OCI-M2 (cell line): ENCODE results near the gene ZNF492.
A peak's percentile ranks its signal among the peaks of the same experiment; 100 is the strongest.

Experiments
- DNase-seq: peaks from one replicate; lab custom pipeline; 2025; ENCODE audit not compliant: unreplicated experiment; lab: John Stamatoyannopoulos, UW

ZNF492 gene

DNA sequence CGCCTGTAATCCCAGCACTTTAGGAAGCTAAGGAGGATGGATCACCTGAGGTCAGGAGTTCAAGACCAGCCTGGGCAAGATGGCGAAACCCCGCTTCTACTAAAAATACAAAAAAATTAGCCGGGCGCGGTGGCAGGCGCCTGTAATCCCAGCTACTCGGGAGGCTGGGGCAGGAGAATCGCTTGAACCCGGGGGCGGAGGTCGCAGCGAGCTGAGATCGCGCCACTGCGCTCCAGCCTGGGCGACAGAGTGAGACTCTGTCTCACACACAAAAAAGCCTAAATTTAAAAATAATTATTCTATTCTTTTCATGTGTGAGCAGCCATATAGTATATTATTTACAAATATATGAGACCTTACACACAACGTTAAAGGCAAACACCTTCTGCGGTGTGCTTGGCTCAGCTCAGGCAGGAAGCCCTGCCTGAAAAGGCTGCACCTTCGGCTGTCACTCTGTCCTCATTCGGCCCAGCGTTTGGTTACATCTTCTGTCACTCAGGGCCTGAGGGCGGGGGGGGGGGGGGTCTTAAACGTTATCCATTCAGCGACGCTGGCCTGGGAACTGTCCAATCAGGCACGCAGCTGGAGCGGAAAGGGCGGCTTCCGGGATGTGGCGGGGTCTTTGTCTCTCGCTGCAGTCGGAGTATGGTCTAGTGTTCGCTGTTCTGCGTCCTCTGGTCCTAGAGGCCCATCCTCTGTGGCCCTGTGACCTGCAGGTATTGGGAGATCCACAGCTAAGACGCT lies at the start of gene ZNF492:
Gene ZNF492, plus strand, starts transcription at position 619 of the 744 bp plus-strand sequence. CDS start 19,076 bp downstream, outside the sequence.
- DNase-seq, result peak; percentile 41

DNA sequence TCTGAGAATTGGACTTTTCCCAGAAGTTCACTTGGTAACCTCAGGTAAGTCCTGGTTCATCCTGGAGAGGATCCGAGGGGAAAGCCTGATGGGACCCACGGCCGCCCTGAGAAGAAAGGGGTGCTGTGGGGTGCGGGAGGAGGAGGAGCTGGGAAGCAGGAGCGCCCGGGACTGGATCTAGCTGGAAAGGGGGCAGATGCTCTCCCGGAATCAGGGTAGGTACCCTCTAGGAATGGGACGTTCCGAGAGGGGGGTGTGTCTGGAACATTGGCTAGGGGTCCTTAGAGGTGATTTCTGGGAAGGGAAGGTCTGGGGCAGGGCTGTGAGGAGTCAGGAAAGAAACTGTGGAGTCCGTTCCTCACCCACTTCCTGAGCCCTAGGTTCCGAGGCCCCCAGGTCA lies 38.7 kb upstream of the ZNF492 start:
- no peak for DNase-seq

DNA sequence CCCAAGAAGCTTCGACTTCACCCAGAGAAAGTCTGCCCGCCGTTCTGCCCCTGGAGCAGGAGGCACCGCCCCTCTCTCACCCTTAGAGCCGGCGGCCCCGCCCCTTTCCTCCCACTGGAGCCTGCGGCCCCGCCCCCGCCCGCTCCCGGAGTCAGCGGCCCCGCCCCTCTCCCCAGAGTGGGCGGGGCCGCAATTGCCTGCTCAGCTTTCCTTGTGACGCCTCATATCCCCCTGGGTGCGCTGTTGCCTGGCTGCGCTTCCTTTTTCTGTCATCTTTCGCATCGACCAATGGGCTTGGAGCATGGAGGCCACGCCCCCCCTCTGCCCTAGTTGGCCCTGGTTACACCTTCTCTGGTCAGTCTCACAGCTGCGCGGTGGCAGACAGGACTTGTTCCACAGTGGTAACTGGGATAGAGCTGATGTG lies 38.2 kb upstream of the ZNF492 start:
- DNase-seq, result no peak

DNA sequence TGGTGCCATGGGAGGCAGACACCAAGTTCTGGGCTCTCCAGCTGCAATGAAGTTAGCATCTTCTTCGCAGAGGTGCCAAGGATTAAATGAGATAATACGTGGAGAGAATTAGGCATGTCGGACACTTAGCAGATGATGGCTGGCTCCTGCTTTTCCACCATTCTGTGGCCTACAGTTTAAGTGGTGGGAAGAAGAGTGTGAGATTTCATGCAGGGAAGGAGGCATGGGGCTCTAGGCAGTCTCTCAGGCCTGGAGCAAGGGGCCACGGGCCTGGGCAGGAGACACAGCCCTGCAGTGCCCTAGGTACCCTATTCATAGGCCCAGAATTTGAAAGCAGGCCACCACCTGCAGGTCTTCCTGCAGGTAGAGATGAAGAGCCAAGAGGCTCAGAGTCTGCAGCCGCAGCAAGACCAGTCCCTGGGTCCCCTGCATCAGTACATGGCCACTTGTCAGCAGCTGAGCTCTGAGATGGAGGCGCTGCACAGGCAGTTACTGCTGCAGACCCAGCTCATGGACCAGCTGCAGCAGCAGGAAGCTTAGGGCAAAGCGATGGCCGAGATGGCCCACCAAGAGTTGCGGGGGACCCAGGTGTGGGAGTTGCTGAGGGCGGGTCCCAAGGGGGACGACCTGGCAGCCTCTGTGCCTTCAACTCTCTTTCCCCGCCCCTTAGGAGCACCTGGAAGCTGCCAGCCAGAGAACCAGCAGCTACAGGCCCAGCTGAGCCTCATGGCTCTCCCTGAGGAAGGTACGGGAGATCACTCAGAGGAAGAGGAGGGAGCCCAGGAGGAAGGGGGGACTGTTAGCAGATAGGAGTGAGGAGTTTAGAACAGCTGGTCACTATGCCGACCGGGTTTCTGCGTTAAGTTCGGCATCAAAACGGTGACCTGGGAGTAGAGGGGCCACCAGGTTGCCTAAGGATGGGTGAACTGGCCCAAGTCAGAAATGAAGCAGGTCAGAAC lies 33.2 kb upstream of the ZNF492 start:
- no peak for DNase-seq

DNA sequence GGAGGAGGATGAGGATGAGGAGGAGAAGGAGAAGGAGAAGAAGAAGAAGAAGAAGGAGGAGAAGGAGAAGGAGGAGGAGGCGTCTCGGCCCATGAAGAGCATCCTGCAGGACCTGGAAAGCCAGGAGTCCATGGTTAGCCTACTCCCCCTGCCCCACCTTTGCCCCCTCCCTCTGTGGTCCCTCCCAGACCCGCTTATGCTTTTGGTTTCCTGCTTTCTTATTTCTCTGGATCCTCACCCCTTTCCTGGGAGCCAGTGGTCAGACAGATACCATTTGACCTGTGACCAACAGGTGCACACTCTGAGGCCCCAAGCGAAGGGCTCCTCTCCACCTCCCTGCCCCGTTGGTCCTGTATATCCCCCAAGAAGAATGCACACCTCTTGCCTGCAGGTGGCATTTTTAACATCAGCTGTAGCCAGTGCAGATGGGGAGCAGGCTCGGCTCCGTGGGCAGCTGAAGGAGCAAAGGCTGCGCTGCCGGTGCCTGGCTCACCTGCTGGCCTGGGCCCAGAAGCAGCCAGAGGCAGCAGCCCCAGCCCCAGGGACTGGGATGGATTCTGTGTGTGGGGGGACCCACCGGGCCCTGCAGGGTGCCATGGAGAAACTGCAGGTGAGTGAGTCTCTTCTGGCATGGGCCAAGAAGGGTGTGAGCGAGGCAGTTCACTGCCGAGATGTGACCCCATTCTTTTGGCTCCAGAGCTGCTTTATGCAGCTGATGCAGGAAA lies 32.1 kb upstream of the ZNF492 start:
- no peak for DNase-seq

DNA sequence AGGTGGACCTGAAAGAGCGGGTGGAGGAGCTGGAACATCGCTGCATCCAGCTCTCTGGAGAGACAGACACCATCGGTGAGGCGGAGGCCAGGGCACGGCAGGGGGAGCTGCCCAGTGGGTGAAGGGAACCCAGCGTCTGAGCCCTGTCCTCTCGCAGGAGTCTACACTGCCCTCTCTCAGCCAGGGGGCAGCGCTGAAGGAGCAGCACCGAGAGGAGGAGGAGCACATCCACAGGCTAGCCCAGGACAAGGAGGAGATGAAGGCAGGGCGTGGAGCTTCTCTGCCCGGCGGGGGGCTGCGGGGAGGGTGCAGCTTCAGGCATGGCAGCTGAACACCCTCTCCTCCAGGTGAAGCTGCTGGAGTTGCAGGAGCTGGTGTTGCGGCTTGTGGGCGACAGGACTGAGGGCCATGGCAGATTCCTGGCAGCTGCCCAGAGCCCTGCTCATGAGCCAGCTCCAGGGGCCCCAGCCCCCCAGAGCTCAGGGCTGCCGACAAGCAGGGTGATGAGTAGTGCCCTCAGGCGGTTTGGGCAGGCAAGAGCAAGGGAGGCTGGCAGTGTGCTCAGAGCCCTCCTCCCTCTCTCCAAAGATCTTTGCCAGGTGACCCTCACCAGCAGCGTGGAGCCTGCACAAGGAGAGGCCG lies 31.4 kb upstream of the ZNF492 start:
- no peak for DNase-seq

DNA sequence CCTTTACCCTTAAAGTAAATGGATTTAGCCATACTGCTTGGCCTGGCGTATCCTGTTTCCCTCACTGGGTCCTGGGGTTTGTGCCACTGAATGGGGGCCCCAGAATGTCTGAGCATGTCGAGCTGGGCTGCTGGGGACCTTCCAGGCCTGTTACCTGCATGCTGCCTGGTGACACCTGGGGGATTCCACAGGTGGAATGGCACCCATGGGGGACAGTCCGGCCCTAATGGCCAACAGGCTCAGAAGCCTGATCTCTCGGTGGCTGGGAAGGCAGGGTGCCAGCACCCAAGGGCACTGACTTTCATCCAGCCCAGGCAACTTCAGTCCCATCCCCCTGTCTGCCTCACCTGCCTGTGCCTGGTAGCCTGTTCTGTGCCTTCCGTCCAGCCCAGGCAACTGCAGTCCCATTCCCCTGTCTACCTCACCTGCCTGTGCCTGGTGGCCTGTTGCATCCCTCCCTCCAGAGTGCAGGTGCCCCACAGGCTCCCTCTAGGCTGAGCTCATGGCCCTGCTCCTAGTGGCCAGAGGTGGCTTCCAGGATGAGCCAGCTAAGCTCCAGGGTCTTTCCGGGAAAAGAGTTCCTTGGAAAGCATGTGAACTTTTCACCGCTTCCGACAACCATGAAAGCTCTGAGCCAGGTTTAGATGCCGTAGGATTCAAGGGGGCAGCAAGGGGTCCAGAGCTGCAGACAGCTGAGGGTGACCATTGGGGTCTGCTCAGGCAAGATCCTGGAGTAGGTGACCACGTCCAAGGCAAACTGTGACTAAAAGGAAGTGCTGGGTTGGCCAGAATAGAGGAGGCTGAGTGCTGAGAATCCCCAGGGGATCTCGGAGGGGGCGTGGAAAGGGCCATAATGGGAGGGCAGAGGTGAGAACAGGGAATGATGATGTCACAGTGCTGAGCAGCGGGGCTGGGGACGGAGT lies 30.3 kb upstream of the ZNF492 start:
- no peak for DNase-seq

DNA sequence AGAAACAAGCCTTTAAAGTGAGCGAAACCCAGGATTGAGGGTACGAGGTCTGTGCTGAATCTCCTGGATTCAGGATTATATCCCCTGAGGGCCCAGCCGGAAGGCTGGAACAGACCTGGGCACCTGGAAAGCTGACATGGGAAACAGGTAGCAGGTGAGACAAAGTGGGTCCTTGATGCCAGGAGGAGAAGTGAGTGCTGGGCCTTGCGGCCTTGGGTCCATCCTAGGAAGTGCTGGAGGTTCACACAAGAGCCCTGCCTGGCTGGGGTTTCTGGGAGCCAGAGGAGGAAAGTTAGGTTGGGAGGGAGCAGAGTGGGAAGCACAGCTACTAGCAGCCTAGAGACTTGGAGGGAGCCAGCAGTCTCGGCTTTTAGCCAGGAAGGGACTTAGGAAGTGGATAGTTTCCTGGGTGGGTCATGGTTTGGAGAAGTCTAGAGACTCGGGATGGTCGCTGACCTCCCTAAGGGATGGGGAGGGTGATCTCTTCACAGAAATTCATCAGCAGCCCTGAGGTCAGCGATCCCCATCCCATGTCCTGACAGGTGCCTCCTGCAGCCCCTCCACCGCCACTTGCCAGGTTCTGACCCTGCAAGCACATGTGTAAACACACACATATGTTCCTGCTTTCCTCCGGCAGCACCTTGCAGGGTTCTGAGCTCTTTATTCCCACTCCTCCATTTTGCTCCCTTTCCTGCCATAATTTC lies 29.4 kb upstream of the ZNF492 start:
- no peak for DNase-seq

DNA sequence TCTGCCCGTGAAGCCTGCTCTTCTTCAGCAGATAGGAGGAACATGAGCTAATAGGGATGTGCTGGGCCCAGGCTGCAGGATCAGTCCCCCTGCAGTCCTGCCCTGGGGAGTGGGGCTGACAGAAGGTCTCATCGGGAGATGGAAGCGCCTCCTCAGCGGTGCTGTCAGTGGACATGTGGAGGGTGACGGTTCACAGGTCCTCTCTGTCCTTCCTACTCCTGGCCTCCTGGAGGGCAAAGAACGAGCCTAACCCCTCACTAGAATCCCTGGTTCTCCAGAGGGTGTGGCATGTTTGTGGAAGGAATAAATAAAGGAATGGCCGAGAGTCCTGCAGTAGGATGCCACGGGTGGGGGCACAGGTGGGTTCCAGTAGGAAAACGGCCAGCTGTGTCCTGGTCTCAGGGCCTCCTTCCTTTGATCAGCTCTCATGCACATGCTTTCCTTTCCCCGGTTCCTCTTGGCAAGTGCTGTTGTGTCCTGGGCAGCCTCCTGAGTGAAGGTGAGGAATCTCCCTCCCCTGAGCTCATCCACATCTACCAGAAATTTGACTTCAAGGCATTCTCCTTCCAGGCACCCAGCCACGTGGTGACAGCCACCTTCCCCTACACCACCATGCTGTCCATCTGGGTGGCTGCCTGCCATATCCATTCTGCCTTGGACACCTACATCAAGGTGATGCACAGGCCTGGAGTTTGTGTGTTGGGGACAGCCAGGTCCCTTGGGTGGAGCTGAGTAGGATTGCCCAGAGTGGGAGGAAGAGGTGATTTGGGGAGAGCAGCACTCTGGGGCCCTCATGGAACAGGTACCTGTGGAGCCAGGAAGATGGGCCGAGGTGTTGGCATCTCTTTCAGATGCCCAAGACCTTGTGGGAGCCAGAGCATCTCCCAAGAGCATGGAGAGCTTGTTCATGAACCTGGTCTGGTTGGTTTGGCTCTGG lies 28.6 kb upstream of the ZNF492 start:
- DNase-seq, result no peak

DNA sequence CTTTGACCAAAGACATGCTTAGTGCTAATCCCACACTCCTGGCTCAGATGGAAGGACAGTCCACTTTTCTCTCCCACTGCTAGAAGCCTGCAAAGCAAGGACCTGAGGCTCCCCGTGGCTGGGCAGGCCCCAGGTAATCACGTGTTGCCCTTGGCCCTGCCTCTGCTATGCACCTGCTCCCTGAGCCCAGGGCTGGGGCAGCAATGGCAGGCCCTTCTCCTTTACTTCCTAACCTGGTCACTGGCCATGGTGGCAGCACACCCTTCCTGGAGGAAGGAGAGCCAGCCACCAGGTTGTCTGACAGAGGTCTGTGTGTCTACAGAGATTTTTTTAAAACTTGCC lies 27.9 kb upstream of the ZNF492 start:
- DNase-seq, result no peak

DNA sequence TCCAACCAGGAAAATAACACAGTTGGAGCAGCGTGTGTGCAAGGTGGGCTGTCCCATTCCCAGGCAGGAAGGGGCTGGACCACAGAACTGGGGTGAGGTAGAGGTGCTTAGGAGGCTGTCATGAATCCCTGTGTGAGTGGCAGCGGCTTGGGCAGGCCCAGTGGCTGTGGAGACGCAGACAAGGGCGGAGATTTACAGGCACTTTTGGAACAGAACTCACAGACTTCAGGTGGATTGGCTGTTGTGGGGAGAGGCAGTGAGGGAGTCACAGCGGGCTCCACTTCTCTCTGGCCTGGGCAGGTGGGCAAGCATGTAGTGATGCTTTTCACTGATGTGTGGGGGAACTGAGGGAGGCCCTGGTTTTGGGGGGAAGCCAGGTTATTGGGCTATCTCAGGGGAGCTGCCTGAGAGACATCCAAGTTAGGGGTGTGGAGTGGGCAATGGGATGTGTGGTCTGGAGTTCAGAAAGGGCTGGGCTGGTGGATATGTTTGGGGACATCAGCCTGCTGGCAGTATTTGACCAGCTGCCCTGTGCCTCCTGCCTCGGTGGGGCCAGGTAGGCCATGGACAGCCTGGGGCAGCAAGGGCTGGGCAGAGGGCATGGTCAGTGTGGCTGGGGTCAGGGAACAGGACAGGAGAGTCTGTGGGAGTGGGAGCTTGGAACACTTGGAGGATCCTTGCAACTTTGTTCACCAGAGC lies 27.0 kb upstream of the ZNF492 start:
- DNase-seq, result no peak

DNA sequence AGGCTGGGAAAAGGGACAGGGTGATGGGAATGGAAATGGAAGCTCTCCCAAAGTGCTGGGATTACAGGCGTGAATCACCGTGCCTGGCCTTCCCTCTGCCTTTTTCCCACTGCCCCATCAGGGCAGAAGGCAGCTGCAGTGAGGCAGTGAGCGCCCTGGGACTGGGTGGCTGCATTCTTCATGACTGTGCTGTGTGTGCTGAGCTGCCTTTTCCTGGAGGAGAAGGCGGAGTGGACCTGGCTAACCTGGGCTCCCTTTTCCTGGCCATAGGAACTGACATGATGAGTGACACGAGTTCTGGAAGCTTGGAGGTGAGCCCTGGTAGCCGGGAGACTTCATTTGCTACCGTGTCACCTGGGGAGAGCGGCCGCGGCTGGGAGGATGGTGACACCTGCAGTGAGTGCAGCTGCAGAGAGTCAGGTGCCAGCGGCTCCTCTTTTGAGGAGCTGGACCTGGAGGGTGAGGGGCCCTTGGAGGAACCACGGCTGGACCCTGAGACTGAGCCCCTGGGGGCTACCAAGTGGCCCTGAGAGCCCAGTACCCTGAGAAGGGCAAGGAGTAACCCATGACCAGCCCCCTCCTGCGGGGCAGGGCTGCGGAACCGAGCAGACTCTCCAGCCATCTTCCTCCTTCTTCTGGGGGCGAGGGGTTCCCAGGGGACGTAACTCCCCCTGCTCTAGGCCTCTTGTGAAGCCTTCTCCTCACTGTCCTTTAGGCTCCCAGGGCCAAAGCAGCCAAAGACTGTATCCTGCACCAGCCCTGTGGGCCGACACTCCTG lies 26.3 kb upstream of the ZNF492 start:
- no peak for DNase-seq

DNA sequence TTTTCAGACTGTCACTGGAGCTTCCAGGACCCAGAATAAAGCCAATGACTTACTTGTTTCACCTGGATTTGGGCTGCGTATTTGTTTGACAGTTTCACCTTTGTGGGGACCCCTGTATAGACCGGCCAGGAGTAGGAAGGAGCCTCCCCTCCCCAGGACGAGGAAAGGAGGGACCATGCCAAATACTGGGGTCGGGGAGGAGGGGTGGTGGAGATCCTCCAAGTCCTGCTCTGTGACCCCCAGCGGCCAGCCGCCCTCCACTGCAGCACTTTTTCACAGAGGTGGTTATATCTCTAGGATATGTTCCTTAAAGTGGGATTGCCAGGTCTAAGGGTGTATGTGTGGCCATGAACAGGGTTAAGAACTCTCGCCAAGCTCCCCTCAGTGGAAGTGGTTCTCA lies 25.7 kb upstream of the ZNF492 start:
- DNase-seq, result no peak

DNA sequence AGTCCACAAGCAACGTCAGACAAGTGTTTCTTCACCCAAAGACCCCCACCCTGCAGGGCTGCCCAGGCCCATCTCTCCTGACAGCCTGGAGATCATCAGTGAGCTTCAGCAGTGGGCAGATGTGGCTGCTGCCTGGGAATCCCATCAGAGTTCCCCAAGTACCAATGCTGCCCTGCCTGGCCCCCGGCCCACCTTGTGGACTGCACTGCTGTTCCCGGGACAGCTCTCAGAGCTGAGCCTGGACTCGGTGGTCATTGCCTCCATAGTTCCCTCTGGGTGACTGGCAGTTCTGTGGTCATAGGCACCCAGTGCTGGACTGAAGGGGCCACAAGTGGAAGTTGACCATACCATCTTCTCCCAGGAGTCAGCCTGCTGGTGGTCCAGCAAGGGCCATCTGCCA lies 24.5 kb upstream of the ZNF492 start:
- DNase-seq, result no peak

DNA sequence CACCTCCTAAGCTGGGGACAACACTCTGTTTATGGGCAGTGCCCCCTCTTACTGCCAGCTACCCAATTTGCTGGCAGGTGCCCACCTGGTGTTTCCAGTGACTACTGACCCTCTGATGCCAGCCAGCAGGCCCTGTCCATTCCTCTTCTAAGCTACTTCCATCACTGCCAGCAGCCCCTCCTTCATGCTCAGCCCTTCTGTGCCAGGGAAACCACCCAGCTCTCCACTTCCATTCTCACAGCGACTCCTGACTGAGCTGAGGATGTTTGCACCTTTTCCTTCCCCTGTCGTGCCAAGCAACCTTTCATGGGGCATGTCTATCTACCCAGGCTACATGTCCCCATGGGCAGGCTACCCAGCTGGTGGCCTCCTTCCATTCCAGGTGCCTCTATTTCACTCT lies 24.0 kb upstream of the ZNF492 start:
- no peak for DNase-seq

DNA sequence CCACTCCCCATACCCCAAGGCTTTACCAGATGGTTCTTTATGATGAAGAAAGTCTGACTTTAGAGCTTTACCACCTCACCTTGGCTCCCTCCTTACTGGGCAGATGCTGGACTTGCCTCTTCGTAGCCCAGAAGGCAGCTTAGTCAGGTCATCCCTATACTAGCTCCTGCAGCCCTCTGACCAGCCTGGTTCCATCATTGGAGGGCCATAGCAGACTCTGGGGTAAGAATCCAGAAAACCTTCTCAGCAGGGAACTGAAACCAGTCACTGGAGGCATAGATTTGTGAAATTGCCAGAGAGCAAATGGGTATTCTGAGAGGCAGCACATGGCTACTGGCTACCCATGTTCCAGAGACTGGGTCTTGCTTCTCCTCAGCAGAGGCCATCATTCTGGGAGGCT lies 21.8 kb upstream of the ZNF492 start:
- DNase-seq, result no peak

DNA sequence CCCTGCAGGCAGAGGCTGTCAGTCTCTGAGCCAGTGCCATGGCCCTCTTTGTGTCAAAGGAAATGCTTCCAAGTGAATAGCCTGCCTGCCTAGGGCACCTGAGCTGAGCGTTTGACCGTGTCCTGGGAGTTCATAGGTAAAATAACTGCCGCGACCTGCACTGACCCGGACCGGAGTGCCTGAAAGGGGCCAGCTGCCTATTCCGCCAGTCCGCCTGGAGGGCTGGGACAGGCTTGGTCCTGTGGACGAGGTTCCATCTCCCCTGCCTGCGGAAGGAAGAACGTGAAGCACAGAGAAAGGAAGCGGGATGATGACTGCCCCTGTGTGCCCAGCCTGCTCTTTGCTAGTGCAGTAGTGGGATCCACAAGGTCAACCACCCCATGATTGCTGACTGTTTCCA lies 17.5 kb upstream of the ZNF492 start:
- DNase-seq, result no peak
